GM21576 (cell line): ENCODE results near the gene LYPD3.
"Not testable (repeated sequence)": the region's sequence is repeated elsewhere in the genome, so short reads cannot be mapped to it uniquely, and the experiment has no call there.

Source experiments
- ATAC-seq: cut with Tn5 transposase; IDR thresholded peaks from one replicate; pipeline ENCODE4 v1.9.1; 2021; ENCODE audit warnings: mild to moderate bottlenecking, moderate library complexity; ENCODE audit not compliant: unreplicated experiment

LYPD3 gene

GRCh38 chr19:43437284-43437683 lies 28.1 kb downstream of the LYPD3 start:
- ATAC-seq = not testable (repeated sequence)

DNA sequence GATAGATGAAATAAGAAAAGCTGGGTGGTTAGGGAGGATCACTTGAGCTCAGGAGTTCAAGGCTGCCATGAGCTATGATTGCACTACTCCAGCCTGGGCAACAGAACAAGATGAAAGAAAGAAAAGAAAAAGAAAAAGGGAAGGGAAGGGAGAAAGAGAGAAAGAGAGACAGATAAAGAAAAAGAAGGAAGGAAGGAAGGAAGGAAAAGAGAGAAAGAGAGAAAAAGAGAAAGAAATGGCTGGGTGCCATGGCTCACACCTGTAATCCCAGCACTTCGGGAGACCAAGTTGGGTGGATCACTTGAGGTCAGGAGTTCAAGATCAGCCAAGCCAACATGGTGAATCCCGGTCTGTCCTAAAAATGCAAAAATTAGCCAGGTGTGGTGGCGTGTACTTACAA lies 29.6 kb downstream of the LYPD3 start:
- no peak for ATAC-seq

DNA sequence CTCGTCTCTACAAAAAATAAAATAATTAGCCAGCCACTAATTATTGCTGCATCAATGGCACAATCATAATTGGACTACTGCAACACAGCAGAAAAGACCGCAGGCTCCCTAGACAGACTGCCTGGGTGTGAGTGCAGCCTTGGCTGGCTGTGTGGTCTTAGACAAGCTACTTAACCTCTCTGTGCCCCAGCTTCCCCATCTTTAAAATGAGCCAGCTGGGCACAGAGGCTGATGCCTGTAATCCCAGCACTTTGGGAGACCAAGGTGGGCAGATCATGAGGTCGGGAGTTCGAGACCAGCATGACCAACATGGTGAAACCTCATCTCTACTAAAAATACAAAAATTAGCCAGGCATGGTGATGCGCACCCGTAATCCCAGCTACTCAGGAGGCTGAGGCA lies 31.7 kb downstream of the LYPD3 start:
- ATAC-seq = no peak

DNA sequence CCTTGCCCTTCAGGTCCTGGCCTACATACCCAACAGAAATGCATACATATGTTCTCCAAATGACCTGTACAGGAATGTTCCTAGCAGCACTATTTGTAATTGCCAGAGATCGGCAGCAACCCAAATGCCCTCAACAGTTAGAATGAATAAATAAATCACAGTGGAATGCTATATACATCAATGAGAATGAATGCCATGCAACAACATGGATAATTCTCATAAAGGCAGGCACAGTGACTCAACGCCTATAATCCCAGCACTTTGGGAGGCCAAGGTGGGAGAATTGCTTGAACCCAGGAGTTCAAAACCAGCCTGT lies 32.1 kb downstream of the LYPD3 start:
- ATAC-seq = no peak

- ATAC-seq = no peak
Measured at GRCh38 chr19:43430976-43431375, 34.4 kb downstream of the LYPD3 start.

GRCh38 chr19:43430142-43430710 lies 35.2 kb downstream of the LYPD3 start:
- ATAC-seq = no peak

DNA sequence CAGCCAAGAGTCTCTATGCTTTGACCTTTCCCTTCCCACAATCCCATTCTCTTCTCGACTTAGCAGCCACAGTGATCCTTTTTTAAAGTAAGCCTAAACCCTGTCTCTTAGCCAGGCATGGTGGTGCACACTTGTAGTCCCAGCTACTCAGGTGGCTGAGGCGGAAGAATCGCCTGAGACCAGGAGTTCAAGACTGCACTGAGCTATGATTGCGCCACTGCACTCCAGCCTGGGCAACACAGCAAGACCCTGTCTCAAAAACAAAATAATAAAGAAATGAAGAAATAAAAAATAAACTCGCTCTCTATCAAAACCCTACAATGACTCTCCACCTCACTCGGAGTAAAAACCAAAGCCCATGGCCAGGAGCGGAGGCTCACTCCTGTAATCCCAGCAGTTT lies 36.0 kb downstream of the LYPD3 start:
- no peak for ATAC-seq

- no peak for ATAC-seq
Measured at GRCh38 chr19:43425567-43426392, 39.6 kb downstream of the LYPD3 start.

- ATAC-seq = no peak
Measured at GRCh38 chr19:43423779-43424178, 41.6 kb downstream of the LYPD3 start.

- ATAC-seq = no peak
Measured at GRCh38 chr19:43422689-43423066, 42.7 kb downstream of the LYPD3 start.

DNA sequence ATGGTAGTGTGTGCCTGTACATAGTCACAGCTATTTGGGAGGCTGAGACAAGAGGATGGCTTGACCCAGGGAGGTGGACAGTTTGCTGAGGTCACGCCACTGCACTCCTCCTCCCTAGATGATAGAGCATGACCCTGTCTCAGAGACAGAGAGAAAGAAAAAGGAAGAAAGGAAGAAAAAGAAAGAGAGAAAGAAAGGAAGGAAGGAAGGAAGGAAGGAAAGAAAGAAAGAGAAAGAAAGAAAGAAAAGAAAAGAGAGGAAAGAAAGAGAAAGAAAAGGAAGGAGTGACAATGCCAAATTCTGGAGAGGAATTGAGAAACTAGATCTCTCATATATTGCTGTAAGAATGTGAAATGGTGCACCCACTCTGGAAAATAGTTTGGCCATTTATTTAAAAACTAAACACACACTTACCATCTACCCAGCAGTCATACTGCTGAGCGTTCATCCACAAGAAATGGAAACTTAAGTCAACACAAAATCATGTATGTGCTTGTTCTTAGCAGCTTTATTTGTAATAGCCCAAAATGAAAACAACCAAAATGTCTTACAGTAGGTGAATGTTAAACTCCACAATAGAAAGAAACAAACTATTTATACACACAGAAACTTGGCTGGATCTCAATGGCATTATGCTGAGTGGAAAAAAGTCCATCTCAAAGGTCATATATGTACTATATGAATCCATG lies 43.3 kb downstream of the LYPD3 start:
- no peak for ATAC-seq

GRCh38 chr19:43420954-43421353 lies 44.5 kb downstream of the LYPD3 start:
- no peak for ATAC-seq

DNA sequence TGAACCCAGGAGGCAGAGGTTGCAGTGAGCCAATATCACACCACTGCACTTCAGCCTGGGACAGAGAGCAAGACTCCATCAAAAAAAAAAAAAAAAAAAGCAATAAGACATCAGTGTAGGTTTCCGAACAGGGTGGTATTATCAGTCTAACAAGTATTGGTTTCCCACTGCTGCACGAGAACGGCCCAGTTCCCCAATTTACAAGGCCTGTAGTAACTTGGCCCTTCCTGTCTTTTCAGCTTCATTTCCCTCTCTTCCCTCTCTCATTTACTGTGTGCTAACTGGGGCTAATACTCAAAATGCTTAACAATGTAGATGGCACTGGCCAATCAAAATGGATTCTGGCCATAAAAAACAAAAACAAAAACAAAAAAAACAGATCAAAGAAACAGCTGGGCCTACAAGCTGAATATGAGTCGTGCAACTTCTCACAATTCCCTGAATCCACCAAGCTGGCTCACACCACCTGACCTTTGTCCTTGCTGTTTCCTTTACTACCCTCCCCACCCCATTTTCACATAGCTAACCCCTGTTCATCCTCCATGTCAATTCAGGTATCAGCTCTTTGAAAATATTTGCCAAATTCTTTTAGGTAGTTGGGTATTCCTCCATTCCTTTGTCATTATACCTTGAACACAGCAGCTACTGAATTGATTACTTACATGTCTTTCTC lies 48.3 kb downstream of the LYPD3 start:
- no peak for ATAC-seq

DNA sequence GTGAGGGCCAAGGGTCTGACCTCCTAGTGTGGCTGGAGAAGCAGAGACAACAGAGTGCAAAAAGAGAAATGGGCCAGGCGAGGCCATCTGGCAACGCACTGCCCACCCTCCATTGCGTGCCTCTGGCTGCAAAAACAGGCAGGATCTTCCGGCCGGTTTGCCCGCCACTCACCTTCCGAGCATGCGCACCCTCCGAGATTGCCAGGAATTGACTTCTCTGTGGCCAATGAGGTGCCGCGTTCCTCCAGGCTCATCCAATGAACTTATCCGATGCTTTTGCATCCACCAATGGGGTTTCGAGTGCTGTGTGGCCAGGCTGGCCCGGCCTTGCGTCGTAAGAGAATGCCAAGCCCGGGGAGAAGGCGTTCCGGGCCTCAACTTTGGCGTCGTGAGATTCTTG lies 50.9 kb downstream of the LYPD3 start, which contains the start of gene TEX101:
TEX101 (plus strand) TSS at position 337 of the 400 bp plus-strand sequence. CDS start 1,030 bp downstream, outside the sequence.
- no peak for ATAC-seq

GRCh38 chr19:43412441-43412840 lies 53.0 kb downstream of the LYPD3 start:
- ATAC-seq = no peak
